ENCODE measurements around the gene SLC16A2.

The SLC16A2 gene

DNA sequence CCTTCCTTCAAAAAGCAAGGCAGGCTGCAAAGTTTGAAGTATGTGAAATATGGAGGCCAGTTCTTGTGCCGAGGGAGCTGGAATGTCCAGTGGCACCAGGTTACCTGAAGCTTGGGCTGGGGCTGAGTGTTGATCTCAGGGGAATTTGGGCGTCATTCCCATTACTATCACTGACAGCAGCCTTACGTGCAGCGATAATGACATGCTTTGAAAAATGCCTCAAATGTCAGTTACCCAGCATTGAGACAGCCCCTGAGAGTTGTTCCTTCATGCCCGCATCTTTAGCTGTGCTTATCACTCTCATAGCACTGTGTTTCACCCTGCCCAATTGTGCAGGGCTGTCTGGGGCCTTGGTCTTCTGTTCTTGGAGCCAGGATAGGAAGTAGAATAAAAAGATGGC lies 27.4 kb downstream of the SLC16A2 start:
- H3K27ac ChIP-seq (replicated peaks): no peak overlapping the region
- TF ChIP-seq GABPA (IDR thresholded peaks at IDR 0.05; ENCODE audit: low read depth): no peak
- TF ChIP-seq, protein P1, sequence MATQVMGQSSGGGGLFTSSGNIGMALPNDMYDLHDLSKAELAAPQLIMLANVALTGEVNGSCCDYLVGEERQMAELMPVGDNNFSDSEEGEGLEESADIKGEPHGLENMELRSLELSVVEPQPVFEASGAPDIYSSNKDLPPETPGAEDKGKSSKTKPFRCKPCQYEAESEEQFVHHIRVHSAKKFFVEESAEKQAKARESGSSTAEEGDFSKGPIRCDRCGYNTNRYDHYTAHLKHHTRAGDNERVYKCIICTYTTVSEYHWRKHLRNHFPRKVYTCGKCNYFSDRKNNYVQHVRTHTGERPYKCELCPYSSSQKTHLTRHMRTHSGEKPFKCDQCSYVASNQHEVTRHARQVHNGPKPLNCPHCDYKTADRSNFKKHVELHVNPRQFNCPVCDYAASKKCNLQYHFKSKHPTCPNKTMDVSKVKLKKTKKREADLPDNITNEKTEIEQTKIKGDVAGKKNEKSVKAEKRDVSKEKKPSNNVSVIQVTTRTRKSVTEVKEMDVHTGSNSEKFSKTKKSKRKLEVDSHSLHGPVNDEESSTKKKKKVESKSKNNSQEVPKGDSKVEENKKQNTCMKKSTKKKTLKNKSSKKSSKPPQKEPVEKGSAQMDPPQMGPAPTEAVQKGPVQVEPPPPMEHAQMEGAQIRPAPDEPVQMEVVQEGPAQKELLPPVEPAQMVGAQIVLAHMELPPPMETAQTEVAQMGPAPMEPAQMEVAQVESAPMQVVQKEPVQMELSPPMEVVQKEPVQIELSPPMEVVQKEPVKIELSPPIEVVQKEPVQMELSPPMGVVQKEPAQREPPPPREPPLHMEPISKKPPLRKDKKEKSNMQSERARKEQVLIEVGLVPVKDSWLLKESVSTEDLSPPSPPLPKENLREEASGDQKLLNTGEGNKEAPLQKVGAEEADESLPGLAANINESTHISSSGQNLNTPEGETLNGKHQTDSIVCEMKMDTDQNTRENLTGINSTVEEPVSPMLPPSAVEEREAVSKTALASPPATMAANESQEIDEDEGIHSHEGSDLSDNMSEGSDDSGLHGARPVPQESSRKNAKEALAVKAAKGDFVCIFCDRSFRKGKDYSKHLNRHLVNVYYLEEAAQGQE (IDR thresholded peaks at IDR 0.05; ENCODE audit: insufficient replicate concordance, low read depth): no peak
- TF ChIP-seq, protein P2, sequence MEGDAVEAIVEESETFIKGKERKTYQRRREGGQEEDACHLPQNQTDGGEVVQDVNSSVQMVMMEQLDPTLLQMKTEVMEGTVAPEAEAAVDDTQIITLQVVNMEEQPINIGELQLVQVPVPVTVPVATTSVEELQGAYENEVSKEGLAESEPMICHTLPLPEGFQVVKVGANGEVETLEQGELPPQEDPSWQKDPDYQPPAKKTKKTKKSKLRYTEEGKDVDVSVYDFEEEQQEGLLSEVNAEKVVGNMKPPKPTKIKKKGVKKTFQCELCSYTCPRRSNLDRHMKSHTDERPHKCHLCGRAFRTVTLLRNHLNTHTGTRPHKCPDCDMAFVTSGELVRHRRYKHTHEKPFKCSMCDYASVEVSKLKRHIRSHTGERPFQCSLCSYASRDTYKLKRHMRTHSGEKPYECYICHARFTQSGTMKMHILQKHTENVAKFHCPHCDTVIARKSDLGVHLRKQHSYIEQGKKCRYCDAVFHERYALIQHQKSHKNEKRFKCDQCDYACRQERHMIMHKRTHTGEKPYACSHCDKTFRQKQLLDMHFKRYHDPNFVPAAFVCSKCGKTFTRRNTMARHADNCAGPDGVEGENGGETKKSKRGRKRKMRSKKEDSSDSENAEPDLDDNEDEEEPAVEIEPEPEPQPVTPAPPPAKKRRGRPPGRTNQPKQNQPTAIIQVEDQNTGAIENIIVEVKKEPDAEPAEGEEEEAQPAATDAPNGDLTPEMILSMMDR (IDR thresholded peaks at IDR 0.05; ENCODE audit: insufficient read depth, low read length): no peak
- no peak for TF ChIP-seq POLR2AphosphoS5 (IDR thresholded peaks at IDR 0.05; ENCODE audit: low read depth)
- no peak overlapping the region for H3K4me3 ChIP-seq (replicated peaks; ENCODE audit: insufficient read depth, low read length)
- H3K27me3 ChIP-seq (ENCODE audit: insufficient read depth, poor library complexity, severe bottlenecking): no peaks in the 10 kb centered on the region
- DNase-seq (ENCODE audit: low read depth in 1 of 2, low spot score in 1 of 2): no peak

DNA sequence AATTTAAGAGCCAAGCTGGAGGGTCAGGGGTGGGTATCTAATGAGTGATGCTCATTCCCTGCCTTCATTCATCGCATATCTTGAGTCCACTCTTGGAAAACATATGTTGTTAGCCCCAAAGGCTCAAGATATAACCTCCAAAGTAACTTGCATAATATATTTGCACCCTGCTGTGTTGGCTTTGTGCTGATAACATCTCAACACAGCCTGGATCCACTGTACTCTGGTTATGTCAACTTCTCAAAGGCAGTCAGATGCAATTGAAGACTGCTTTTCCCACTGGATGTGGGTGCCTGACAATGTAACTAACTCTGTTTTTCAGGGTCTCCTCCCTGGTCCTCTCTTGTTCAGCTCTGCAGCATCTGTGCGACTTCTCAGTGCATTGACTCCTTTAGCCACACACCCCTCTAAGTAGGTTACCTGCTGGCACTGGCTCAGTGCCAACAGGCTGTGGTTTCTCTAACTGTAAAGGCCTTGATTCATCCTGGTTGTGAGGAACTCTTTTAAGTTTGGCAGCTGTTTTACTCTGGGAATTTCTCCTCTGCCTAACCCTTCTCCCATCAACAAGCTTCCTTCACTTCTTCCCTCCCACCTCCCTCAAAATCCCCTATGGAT lies 28.1 kb downstream of the SLC16A2 start:
- TF ChIP-seq GABPA (IDR thresholded peaks at IDR 0.05; ENCODE audit: low read depth) (no peak), POLR2AphosphoS5 (IDR thresholded peaks at IDR 0.05; ENCODE audit: low read depth) (no peak), SPI1 (IDR thresholded peaks at IDR 0.05; ENCODE audit: borderline replicate concordance, low read depth) (no peak)
- TF ChIP-seq, protein P2 (IDR thresholded peaks at IDR 0.05; ENCODE audit: insufficient read depth, low read length): no peak
- TF ChIP-seq, protein P1 (IDR thresholded peaks at IDR 0.05; ENCODE audit: insufficient replicate concordance, low read depth): no peak
- no peak overlapping the region for H3K27ac ChIP-seq (replicated peaks)
- H3K4me3 ChIP-seq (replicated peaks; ENCODE audit: insufficient read depth, low read length): no peak overlapping the region
- H3K27me3 ChIP-seq (ENCODE audit: insufficient read depth, poor library complexity, severe bottlenecking): no peaks in the 10 kb centered on the region
- no peak for DNase-seq (ENCODE audit: low read depth in 1 of 2, low spot score in 1 of 2)

DNA sequence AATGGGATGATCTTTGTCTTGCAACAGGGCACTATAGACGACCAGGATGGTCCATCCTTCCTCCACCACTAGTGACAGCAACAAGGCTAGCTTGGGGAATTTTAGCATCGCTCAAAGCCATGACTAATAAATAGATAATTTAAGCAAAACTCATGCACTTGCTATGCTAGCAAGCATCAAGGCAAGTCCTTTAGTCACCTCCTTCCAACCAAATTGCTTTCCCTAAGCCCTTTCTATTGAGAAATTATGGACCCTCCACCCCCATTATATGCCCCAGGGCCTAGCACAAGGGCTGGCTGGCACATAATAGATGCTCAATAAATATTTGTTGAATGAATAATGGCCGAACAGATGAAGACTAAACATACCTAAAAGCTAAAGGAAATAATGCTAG lies 28.6 kb downstream of the SLC16A2 start:
- no peak for DNase-seq (ENCODE audit: low read depth in 1 of 2, low spot score in 1 of 2)
- TF ChIP-seq SPI1 (IDR thresholded peaks at IDR 0.05; ENCODE audit: borderline replicate concordance, low read depth): no peak
- TF ChIP-seq GABPA (IDR thresholded peaks at IDR 0.05; ENCODE audit: low read depth): no peak
- TF ChIP-seq, protein P1 (IDR thresholded peaks at IDR 0.05; ENCODE audit: insufficient replicate concordance, low read depth): no peak
- TF ChIP-seq, protein P2 (IDR thresholded peaks at IDR 0.05; ENCODE audit: insufficient read depth, low read length): no peak
- TF ChIP-seq POLR2AphosphoS5 (IDR thresholded peaks at IDR 0.05; ENCODE audit: low read depth): no peak
- no peak overlapping the region for H3K27ac ChIP-seq (replicated peaks)
- no peaks in the 10 kb centered on the region for H3K27me3 ChIP-seq (ENCODE audit: insufficient read depth, poor library complexity, severe bottlenecking)
- no peak overlapping the region for H3K4me3 ChIP-seq (replicated peaks; ENCODE audit: insufficient read depth, low read length)

Data from HL-60 (cell line).